Endodermal cell (in vitro differentiated cells): ENCODE measurements around the gene CD38. TPM values are rescaled to one million over a fixed set of nuclear protein-coding genes. Genes with fewer than 3 reads are reported as not detected.
"Not testable (repeated sequence)": the region's sequence is repeated elsewhere in the genome, so short reads cannot be mapped to it uniquely, and the experiment has no call there.

Experiments
- DNase-seq: peaks from one replicate; pipeline ENCODE4 v3.0.0-alpha.2; 2017
- H3K27ac ChIP-seq: 2 replicates; pipeline ENCODE4 v1.5.1; 2013; ENCODE audit warnings: mild to moderate bottlenecking, low read depth, low read length, moderate library complexity
- H3K27me3 ChIP-seq: 2 replicates; pipeline ENCODE4 v1.6.1; 2013; ENCODE audit warnings: mild to moderate bottlenecking, low read length, moderate library complexity; ENCODE audit not compliant: insufficient read depth, control insufficient read depth, poor library complexity, severe bottlenecking
- H3K36me3 ChIP-seq: 2 replicates; pipeline ENCODE4 v1.7.0; 2013; ENCODE audit warnings: mild to moderate bottlenecking, low read length, moderate library complexity; ENCODE audit not compliant: control insufficient read depth, insufficient read depth
- H3K4me1 ChIP-seq: one replicate; pipeline ENCODE4 v1.7.0; 2013; ENCODE audit warnings: low read length; ENCODE audit not compliant: control insufficient read depth, insufficient read depth
- H3K4me3 ChIP-seq: 2 replicates; pipeline ENCODE4 v1.5.1; 2013; ENCODE audit warnings: mild to moderate bottlenecking, low read length, moderate library complexity
- H3K9ac ChIP-seq: 2 replicates; pipeline ENCODE4 v1.6.1; 2013; ENCODE audit warnings: mild to moderate bottlenecking, low read length, moderate library complexity; ENCODE audit not compliant: poor library complexity, severe bottlenecking; ENCODE audit errors: extremely low read depth
- H3K9me3 ChIP-seq: 2 replicates; pipeline ENCODE4 v1.6.1; 2013; ENCODE audit warnings: mild to moderate bottlenecking, low read length, moderate library complexity; ENCODE audit not compliant: control insufficient read depth
- H3K27ac Mint-ChIP-seq: 2 replicates; pipeline ENCODE4 v1.8.0; 2020; ENCODE audit warnings: mixed read lengths
- H3K27me3 Mint-ChIP-seq: 2 replicates; pipeline ENCODE4 v1.8.0; 2021; ENCODE audit warnings: mild to moderate bottlenecking, mixed read lengths; ENCODE audit not compliant: insufficient read depth
- H3K36me3 Mint-ChIP-seq: 2 replicates; pipeline ENCODE4 v1.8.0; 2020; ENCODE audit warnings: low read depth, mixed read lengths
- H3K4me1 Mint-ChIP-seq: 2 replicates; pipeline ENCODE4 v1.8.0; 2020; ENCODE audit warnings: mixed read lengths
- H3K4me3 Mint-ChIP-seq: 2 replicates; pipeline ENCODE4 v1.8.0; 2020; ENCODE audit warnings: mild to moderate bottlenecking, moderate library complexity, mixed read lengths
- H3K9me3 Mint-ChIP-seq: 2 replicates; pipeline ENCODE4 v1.8.0; 2020; ENCODE audit warnings: mild to moderate bottlenecking, mixed read lengths
- WGBS, 2 experiments: methylation state at CpG; one replicate each; pipeline versions ENCODE4 v1.1.5 to v1.1.7; 2013; ENCODE audit warnings: missing lambda C conversion rate in 2 of 2, mixed read lengths in 1 of 2; ENCODE audit not compliant: insufficient coverage in 1 of 2, insufficient read length in 1 of 2; 5-methylcytosine and 5-hydroxymethylcytosine counted together
- total RNA-seq, 2 donors: library from RNA; stranded (reverse); fragmentation: NEBNext Ultra II Directional in 1 of 2; extraction: Animal tissue kit (Norgen Biotek cat#: 25700) in 1 of 2; gene quantifications; 2 replicates in 1 of 2; 3 replicates in 1 of 2; pipeline ENCODE4 v1.2.1, GENCODE V29; 2021
- TF ChIP-seq, protein P1 (sequence below): fragments of 200-600 bp; sonication (generic); conservative IDR thresholded peaks from 2 replicates; pipeline ENCODE4 v1.5.0; 2021; ENCODE audit warnings: antibody characterized with exemption, mild to moderate bottlenecking

The CD38 gene
- total RNA-seq, 2 donors from 2014 or later = 0.11 TPM; not detected in 1

DNA sequence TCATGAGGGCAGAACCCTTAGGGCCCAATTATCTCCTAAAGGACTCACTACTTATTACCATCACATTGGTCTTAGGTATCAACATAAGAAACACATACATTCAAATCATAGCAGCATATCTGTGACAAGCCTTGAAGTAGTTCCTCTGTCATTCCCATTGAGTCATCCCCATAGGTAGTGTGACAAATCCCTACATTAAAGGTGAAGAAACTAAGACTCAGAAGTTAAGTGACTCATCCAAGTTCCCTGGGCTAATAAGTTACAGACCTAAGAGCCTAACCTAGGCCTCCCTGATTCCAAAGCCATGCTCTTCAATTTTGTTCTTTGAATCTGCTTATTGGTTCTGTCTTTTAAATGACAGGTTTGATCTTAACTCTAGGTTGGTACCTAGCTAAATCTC, 58.2 kb downstream of the CD38 start:
- Mint-ChIP-seq H3K27me3 (peaks cover 2% of the 10 kb centered on the region), H3K4me1 (no peaks in the 10 kb centered on the region), H3K4me3 (no peak overlapping the region), H3K9me3 (peaks cover 11% of the 10 kb centered on the region), H3K36me3 (no peaks in the 10 kb centered on the region), H3K27ac (no peak overlapping the region)
- Histone ChIP-seq H3K4me3 (no peak overlapping the region), H3K4me1 (no peaks in the 10 kb centered on the region), H3K9me3 (no peaks in the 10 kb centered on the region), H3K36me3 (no peaks in the 10 kb centered on the region), H3K9ac (no peak overlapping the region), H3K27ac (no peak overlapping the region), H3K27me3 (no peaks in the 10 kb centered on the region)
- TF ChIP-seq, protein P1, sequence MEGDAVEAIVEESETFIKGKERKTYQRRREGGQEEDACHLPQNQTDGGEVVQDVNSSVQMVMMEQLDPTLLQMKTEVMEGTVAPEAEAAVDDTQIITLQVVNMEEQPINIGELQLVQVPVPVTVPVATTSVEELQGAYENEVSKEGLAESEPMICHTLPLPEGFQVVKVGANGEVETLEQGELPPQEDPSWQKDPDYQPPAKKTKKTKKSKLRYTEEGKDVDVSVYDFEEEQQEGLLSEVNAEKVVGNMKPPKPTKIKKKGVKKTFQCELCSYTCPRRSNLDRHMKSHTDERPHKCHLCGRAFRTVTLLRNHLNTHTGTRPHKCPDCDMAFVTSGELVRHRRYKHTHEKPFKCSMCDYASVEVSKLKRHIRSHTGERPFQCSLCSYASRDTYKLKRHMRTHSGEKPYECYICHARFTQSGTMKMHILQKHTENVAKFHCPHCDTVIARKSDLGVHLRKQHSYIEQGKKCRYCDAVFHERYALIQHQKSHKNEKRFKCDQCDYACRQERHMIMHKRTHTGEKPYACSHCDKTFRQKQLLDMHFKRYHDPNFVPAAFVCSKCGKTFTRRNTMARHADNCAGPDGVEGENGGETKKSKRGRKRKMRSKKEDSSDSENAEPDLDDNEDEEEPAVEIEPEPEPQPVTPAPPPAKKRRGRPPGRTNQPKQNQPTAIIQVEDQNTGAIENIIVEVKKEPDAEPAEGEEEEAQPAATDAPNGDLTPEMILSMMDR = no peak
- no peak for DNase-seq

DNA sequence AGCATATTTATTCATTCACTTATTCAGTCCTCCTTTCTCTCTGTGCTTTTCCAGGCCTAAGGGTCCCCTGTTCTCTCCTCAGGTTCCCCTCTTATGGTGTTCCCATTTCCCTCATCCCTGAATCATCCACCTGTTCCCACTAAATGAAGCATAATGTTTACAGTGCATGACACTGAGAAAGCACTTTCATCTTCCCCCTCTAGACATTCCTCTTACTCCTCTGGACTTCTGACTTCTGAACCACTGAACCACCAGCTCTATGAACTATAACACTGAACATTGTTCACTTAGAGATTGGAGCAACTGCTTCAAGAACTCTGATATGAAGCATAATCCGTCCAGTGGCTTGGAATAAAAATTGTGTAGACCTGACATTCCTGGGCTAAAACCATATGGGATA, 59.5 kb downstream of the CD38 start:
- H3K36me3 Mint-ChIP-seq = no peaks in the 10 kb centered on the region
- no peak overlapping the region for H3K4me3 ChIP-seq
- no peaks in the 10 kb centered on the region for H3K27me3 ChIP-seq
- H3K27ac Mint-ChIP-seq = no peak overlapping the region
- H3K27me3 Mint-ChIP-seq = peaks cover 2% of the 10 kb centered on the region
- H3K4me1 ChIP-seq = no peaks in the 10 kb centered on the region
- no peaks in the 10 kb centered on the region for H3K9me3 ChIP-seq
- no peak overlapping the region for H3K27ac ChIP-seq
- 94 to 100% methylated on average over 1 of the region's 1 CpG for WGBS, 2 experiments
- TF ChIP-seq, protein P1 = no peak
- H3K9me3 Mint-ChIP-seq = peaks cover 12% of the 10 kb centered on the region
- no peaks in the 10 kb centered on the region for H3K36me3 ChIP-seq
- no peaks in the 10 kb centered on the region for H3K4me1 Mint-ChIP-seq
- H3K9ac ChIP-seq = no peak overlapping the region
- DNase-seq = no peak
- H3K4me3 Mint-ChIP-seq = no peak overlapping the region

DNA sequence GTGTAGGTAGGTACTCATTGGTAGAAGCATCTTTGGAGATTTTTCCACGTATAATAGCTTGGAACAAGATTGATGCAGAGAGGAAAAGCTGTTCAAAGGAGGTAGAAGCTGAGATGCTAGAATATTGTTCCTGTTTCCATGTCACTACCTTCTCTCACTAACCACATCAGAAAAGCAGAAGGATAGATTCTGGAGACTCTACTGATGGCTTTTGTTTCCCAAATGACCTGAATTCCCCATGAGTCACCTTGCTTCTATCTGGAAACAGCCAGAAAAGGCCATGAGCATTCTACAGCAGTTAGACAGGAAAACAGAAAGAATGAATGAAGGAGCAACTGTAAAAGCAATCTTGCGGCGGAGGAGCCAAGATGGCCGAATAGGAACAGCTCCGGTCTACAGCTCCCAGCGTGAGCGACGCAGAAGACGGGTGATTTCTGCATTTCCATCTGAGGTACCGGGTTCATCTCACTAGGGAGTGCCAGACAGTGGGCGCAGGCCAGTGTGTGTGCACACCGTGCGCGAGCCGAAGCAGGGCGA, 63.1 kb downstream of the CD38 start:
- not testable (repeated sequence) for H3K4me1 ChIP-seq, H3K4me1 Mint-ChIP-seq, H3K27ac ChIP-seq, H3K27me3 Mint-ChIP-seq, H3K36me3 Mint-ChIP-seq, H3K27ac Mint-ChIP-seq, H3K9me3 ChIP-seq, H3K36me3 ChIP-seq, H3K9ac ChIP-seq, DNase-seq, H3K27me3 ChIP-seq, H3K4me3 ChIP-seq, H3K4me3 Mint-ChIP-seq
- H3K9me3 Mint-ChIP-seq = peaks cover 12% of the 10 kb centered on the region
- WGBS, 2 experiments = 75 to 97% methylated on average over 2 to 5 of the region's 16 CpGs

DNA sequence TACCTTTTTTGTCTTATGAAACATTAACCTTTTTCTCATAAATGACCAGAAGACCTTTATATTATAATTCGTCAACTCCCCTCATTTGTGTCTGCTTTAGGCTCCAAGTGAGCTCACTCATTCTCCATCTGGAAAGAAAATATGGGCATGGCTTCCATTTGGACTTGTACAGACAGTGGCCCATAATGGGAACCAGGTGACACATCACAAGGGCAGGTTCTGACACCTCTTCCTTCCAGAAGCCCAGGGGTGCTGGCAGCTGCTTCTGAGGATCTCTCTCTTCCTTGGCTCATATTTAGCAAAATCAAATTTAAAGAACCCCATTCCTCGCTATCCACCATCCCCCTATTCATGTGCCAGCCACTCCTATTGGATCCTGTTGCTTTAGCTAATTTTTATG, 69.6 kb downstream of the CD38 start:
- Histone ChIP-seq H3K36me3 (no peaks in the 10 kb centered on the region), H3K27me3 (no peaks in the 10 kb centered on the region), H3K4me1 (no peaks in the 10 kb centered on the region), H3K27ac (no peak overlapping the region), H3K9me3 (no peaks in the 10 kb centered on the region), H3K4me3 (no peak overlapping the region), H3K9ac (no peak overlapping the region)
- no peak for DNase-seq
- Mint-ChIP-seq H3K27ac (no peak overlapping the region), H3K9me3 (no peaks in the 10 kb centered on the region), H3K27me3 (no peaks in the 10 kb centered on the region), H3K4me1 (no peaks in the 10 kb centered on the region), H3K36me3 (no peaks in the 10 kb centered on the region), H3K4me3 (no peak overlapping the region)
- TF ChIP-seq, protein P1 = no peak
- WGBS, 2 experiments = 88 to 92% methylated on average over 1 to 2 of the region's 2 CpGs
